Measurements from ENCODE around the gene NOS1. TPM values are rescaled to one million over a fixed set of nuclear protein-coding genes. Genes with fewer than 3 reads are reported as not detected.
"Not testable (repeated sequence)": the region's sequence is repeated elsewhere in the genome, so short reads cannot be mapped to it uniquely, and the experiment has no call there.

Gene NOS1
- under 1 TPM; 0.60 to 0.86 TPM for total RNA-seq
- long read RNA-seq, donor 1, partial matches to known transcripts: 0 of 1 reads
- long read RNA-seq, donor 1, other reads (novel, unspliced or antisense): 1 of 1 reads
- long read RNA-seq, donor 2, partial matches to known transcripts: 0 of 2 reads
- long read RNA-seq, donor 2, other reads (novel, unspliced or antisense): 2 of 2 reads

DNA sequence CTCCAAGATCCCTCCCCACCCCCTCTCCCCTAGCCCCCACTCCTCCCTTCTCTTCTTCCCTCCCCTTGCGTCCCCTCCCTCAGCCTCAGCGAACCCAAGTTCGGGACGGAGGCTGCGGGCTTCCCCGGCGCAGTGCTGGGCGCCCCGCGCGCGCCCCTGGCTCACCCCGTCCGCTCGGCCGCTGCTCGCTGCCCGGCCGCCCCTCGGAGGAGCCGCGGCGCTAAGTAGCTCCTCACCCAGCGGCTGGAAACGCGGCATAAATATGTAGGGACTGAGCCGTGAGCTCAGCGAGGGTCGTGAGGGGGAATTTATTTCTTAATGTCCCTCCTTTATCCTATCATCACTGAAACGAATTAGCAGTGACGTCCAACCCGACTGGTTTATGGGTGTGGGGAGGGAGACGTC lies at the start of gene NOS1:
NOS1 (minus strand) TSS at position 280 of the 405 bp plus-strand sequence. CDS start 30,557 bp downstream, outside the sequence.
- DNase-seq (ENCODE audit: low spot score): no peak
- intact Hi-C loops (cut with DNase I): no loop called here

DNA sequence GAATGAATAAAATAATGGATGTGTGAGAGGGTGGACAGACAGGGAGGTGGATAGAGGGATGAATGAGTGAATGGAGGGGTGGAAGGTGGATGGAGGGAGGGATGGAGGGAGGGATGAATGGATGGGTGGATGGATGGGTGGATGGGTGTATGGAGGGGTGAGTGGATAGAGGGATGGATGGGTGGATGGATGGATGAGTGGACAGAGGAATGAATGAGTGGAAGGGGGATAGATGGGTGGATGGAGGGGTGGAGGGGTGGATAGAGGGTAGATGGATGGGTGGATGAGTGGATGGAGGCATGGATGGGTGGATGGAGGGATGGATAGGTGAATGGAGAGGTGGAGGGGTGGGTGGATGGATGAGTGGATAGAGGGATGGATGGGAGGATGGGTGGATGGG lies 47.9 kb upstream of the NOS1 start:
- DNase-seq (ENCODE audit: low spot score): no peak
- intact Hi-C loops (cut with DNase I): no loop called here

GRCh38 chr12:117408161-117408791 lies 46.9 kb upstream of the NOS1 start:
- intact Hi-C loops (cut with DNase I): no loop called here
- DNase-seq (ENCODE audit: low spot score): no peak

GRCh38 chr12:117404940-117405339 lies 43.5 kb upstream of the NOS1 start:
- intact Hi-C loops (cut with DNase I): no loop called here
- no peak for DNase-seq (ENCODE audit: low spot score)

GRCh38 chr12:117404203-117404853 lies 42.9 kb upstream of the NOS1 start:
- intact Hi-C loops (cut with DNase I): no loop called here

DNA sequence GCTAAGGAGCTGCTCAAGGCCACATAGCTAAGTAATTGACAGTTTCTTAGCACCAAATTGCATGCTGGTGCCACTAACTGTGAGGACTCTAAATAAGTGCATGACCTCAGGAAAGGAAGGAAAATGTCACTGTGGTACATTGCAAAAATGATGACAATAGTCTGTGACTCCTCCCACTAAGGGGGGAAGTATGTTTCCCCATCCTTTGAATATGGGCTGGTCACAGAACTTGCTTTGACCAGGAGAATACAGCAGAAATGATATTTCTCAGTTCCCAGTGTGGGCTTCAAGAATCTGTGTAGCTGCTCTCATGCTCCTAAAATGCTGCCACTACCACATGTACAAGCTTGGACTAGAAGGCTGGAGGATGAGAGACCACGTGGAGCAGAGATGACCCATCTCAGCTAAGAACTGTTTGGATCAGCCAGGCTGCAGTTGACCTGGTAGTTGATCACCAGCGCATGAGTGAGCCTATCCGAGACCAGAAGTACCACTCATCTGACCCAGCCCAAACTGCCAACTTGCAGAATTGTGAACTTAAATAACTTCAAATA lies 42.2 kb upstream of the NOS1 start:
- intact Hi-C loops (cut with DNase I): no loop called here
- DNase-seq (ENCODE audit: low spot score): no peak

More at GRCh38 chr12:117404203-117404853, 42.9 kb upstream of the NOS1 start:
- no peak for DNase-seq (ENCODE audit: low spot score)

DNA sequence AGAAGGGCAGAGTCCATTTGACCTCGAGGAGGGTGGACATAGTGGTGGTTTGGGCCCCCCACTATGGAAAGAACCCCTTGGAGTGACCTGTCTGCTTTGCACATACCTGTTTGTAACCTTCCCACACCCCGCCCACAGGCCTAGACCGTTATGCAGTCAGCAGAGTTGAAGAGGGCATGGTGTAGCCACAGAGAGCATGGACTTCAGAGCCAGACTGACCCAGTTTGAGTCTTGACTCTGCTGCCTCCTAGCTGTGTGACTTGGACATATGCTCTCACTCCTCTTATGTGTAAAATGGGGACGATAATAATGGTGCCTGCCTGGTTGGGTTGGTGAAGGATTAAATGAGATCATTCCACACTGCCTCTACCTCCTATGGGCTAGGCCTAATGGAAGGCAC lies 40.9 kb upstream of the NOS1 start:
- intact Hi-C loops (cut with DNase I): no loop called here
- no peak for DNase-seq (ENCODE audit: low spot score)

GRCh38 chr12:117400912-117401311 lies 39.5 kb upstream of the NOS1 start:
- no peak for DNase-seq (ENCODE audit: low spot score)
- intact Hi-C loops (cut with DNase I): no loop called here

DNA sequence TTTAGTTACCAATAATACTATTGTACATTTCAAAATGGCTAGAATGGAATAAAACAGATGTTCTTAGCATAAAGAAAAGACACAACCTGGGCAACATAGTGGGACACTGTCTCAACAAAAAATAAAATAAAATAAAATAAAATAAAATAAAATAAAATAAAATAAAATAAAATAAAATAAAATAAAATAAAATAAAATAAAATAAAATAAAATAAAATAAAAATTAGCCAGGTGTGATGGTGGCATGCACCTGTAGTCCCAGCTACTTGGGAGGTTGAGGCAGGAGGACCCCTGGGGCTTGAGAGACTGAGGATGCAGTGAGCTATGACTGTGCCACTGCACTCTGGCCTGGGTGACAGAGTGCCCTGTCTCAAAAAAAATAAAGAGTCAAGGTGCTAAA lies 37.1 kb upstream of the NOS1 start:
- intact Hi-C loops (cut with DNase I): not testable (repeated sequence)

DNA sequence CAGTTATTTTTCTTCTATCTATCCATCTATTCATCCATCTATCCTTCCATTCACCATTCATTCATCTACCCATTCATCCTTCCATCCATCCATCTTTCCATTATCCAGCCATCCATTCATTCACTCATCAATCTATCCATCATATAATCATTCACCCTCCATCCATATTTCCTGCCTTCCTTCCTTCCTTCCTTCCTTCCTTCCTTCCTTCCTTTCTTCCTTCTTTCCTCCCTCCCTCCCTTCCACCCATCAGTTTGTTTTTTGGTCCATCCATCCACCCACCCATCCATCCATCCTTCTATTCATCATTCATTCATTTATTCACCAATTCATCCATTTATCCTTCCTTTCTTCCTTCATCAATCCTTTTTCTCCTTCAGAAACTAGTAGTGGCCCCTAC lies 34.3 kb upstream of the NOS1 start:
- intact Hi-C loops (cut with DNase I): no loop called here
- DNase-seq (ENCODE audit: low spot score): no peak

More for the DNA sequence above, 37.1 kb upstream of the NOS1 start:
- not testable (repeated sequence) for DNase-seq (ENCODE audit: low spot score)

DNA sequence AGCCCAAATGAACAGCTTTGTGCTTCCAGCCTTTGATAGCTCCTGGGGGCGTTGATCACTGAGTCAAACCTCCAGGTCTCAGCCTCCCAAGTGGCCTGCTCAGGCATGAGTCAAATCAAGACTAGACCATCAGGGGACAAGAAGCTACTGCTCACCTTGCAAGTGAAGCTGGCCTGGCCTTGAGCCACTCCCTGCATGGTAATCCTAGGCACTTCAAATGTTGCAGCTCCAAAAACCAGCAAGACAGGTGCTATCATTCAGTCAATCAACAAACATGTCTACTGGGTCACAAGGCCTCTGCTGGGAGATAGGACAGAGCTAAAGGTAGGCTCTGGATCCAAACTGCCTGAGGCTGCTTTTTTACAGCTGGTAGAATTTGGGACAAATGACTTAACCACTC lies 33.1 kb upstream of the NOS1 start:
- intact Hi-C loops (cut with DNase I): no loop called here
- no peak for DNase-seq (ENCODE audit: low spot score)

DNA sequence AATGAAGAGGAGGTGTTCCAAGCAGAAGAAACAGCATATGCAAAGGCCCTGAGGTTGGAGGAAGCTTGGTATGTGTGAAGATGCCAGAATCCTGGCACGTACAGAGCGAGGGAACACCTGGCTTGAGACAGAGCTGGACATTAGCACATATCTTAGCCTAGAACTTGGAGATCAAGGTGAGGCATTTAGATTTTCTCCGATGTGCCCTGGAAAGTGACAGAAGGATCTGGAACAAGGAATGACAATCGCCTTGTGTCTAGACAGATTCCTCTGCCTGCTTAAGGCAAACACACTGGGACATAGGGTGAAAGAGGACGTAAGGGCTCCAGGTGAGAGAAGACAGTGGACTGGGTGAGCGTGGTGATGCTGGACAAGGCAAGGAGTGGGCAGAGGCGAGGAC lies 32.2 kb upstream of the NOS1 start:
- no peak for DNase-seq (ENCODE audit: low spot score)
- intact Hi-C loops (cut with DNase I): no loop called here

- DNase-seq (ENCODE audit: low spot score): no peak
- intact Hi-C loops (cut with DNase I): no loop called here
Measured at GRCh38 chr12:117390866-117391265, 29.4 kb upstream of the NOS1 start.

GRCh38 chr12:117388951-117389446 lies 27.6 kb upstream of the NOS1 start:
- DNase-seq (ENCODE audit: low spot score): no peak
- intact Hi-C loops (cut with DNase I): no loop called here

GRCh38 chr12:117387832-117388231 lies 26.4 kb upstream of the NOS1 start:
- no peak for DNase-seq (ENCODE audit: low spot score)
- intact Hi-C loops (cut with DNase I): no loop called here

DNA sequence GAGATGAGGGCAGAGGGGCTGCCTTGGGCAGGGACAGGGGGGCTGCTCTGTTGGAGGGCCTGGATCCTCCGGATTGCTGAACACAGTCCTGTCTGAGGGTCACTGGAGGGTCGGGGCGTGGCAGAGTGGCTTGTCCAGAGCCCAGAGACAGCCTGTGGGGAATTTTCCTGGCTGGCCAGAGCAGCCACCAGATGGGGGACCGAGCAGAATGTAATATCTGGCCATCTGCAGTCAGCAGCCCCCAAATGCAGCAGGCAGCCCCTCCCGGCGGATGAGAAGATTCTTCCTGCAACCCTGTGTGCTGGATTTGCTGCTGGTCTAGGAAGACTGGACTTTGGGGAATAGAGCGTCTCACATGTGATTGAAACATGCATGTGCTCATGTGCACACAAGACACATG lies 23.3 kb upstream of the NOS1 start:
- DNase-seq (ENCODE audit: low spot score): no peak
- intact Hi-C loops (cut with DNase I): no loop called here

GRCh38 chr12:117380083-117380482 lies 18.7 kb upstream of the NOS1 start:
- intact Hi-C loops (cut with DNase I): loop anchor here in 1 of 2 donors (2.0 kb wide), 1 partner anchor 59 kb away; no protein-coding TSS in a partner anchor
- DNase-seq (ENCODE audit: low spot score): no peak

DNA sequence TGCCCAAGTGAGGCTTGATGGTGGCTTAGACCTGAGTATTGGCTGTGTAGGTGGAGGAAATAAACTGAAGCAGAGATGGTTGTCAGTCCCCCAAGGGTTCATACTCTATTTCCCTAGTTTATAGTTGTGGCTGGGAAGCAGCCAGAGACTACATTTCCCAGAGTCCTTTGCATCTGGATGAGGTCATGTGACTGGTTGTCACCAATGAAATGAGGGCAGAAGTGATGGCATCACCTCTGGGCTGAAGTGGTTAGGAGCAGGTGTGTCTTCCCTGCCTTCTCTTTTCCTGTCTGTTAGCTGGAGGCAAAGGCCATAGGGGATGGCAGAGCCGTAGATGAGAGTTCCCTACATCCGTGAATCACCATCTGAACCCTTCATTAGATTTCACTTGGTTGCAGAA lies 16.3 kb upstream of the NOS1 start:
- no peak for DNase-seq (ENCODE audit: low spot score)
- intact Hi-C loops (cut with DNase I): no loop called here

GRCh38 chr12:117370588-117370987 lies 9.2 kb upstream of the NOS1 start:
- intact Hi-C loops (cut with DNase I): no loop called here
- no peak for DNase-seq (ENCODE audit: low spot score)

DNA sequence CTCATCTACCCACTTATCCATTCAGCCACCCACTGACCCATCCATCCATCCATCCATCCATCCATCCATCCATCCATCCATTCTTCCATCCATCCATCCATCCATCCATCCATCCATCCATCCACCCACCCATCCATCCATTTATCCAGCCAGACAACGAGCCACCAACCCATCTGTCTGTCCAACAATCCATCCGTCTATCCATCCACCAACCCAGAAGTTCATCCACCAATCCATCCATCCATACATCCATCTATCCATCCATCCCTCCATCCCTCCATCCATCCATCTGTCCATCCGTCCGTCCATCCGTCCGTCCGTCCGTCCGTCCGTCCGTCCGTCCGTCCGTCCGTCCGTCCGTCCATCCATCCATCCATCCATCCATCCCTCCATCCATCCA lies 8.6 kb upstream of the NOS1 start:
- intact Hi-C loops (cut with DNase I): loop anchor here (5.0 kb wide), 1 partner anchor 217 kb away; no protein-coding TSS in a partner anchor
- DNase-seq (ENCODE audit: low spot score): not testable (repeated sequence)
